T-helper 1 cell (primary cell): ENCODE measurements around the gene LRIG2.

ENCODE experiments used
- DNase-seq, 5 donors: peaks; one replicate each; pipeline ENCODE4 v3.0.0-alpha.2; 2012 to 2020

The LRIG2 gene

DNA sequence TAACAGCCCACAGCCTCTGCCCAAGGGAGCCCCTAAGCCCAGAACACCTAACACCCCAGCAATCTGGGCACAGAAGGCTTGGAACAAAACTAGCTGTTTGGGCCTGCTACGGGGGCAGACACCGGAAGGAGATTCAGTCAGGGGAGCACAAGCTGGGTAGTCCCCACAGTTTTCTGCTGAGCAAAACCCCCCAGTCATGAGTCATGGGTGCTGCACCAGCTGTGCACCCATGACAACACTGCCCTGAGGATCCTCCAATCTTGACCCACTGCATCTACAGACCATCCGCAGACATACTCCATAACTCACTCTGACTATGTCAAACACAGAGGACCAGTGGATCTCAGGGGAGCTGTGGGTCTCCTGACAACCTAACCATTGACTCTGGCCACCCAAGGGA is 105.1 kb downstream of the LRIG2 start:
- DNase-seq = no peak

DNA sequence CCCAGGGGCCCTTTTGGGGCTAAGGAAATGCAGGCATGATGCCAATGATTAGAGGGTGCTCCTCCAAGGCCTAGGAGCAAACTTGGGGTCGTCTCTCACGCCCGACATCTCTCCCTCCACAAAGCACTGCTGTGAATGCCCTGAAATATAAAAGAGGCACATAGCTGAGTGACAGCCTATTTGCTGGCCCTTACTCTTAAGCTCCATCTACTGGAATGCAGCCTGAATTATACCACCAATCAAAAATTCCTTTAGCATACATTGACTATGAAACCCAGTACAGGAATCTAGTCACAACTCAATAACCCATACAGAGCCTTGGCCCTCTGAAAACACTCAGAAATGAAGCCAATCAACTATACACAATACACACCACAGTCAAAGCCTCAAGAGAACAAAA is 105.5 kb downstream of the LRIG2 start:
- no peak for DNase-seq
